GM23338 (cell line): Measurements from ENCODE around the gene LARGE1. TPM values are rescaled to one million over a fixed set of nuclear protein-coding genes. Genes with fewer than 3 reads are reported as not detected.

ENCODE experiments used
- ATAC-seq: fragments of 200-7000 bp; cut with Tn5 transposase; 3 replicates; pipeline ENCODE4 v1.9.1; 2020
- DNase-seq: peaks from one replicate; pipeline ENCODE4 v3.0.0-alpha.2; 2015; ENCODE audit warnings: low spot score
- H2AFZ ChIP-seq: fragments of 200-600 bp; sonication (generic); 2 replicates; pipeline ENCODE4 v1.8.0; 2016; ENCODE audit warnings: antibody characterized with exemption, mild to moderate bottlenecking, moderate library complexity
- H3F3A ChIP-seq: fragments of 200-600 bp; sonication (generic); replicated peaks from 2 replicates; pipeline ENCODE4 v1.8.0; 2017; ENCODE audit warnings: antibody characterized with exemption, mixed run types, low read depth
- H3K27ac ChIP-seq: fragments of 200-600 bp; sonication (generic); 2 replicates; pipeline ENCODE4 v1.6.1; 2016; ENCODE audit warnings: low read depth
- H3K27me3 ChIP-seq: fragments of 200-600 bp; sonication (generic); 2 replicates; pipeline ENCODE4 v1.8.0; 2016; ENCODE audit warnings: mild to moderate bottlenecking, mixed run types, moderate library complexity; ENCODE audit not compliant: insufficient read depth
- H3K36me3 ChIP-seq: fragments of 200-600 bp; sonication (generic); 2 replicates; pipeline ENCODE4 v1.8.0; 2016; ENCODE audit warnings: mild to moderate bottlenecking; ENCODE audit not compliant: insufficient read depth
- H3K4me1 ChIP-seq: fragments of 200-600 bp; sonication (generic); 2 replicates; pipeline ENCODE4 v1.8.0; 2016; ENCODE audit warnings: mild to moderate bottlenecking, moderate library complexity; ENCODE audit not compliant: insufficient read depth
- H3K4me2 ChIP-seq: fragments of 200-600 bp; sonication (generic); 2 replicates; pipeline ENCODE4 v1.7.1; 2017; ENCODE audit warnings: mixed run types
- H3K4me3 ChIP-seq: fragments of 200-600 bp; sonication (generic); 2 replicates; pipeline ENCODE4 v1.6.1; 2016; ENCODE audit warnings: mixed run types
- H3K79me2 ChIP-seq: fragments of 200-600 bp; sonication (generic); replicated peaks from 2 replicates; pipeline ENCODE4 v1.8.0; 2017; ENCODE audit warnings: mild to moderate bottlenecking; ENCODE audit not compliant: insufficient read depth
- H3K9me2 ChIP-seq: fragments of 200-600 bp; sonication (generic); 2 replicates; pipeline ENCODE4 v1.8.0; 2017; ENCODE audit not compliant: insufficient read depth
- H4K20me1 ChIP-seq: fragments of 200-600 bp; sonication (generic); replicated peaks from 2 replicates; pipeline ENCODE4 v1.8.0; 2017; ENCODE audit warnings: mild to moderate bottlenecking; ENCODE audit not compliant: insufficient read depth
- H3K27ac Mint-ChIP-seq: 2 replicates; pipeline ENCODE4 v1.8.0; 2020; ENCODE audit warnings: inconsistent platforms, mild to moderate bottlenecking, moderate library complexity, mixed read lengths
- H3K27me3 Mint-ChIP-seq: 3 replicates; pipeline ENCODE4 v1.8.0; 2022; ENCODE audit warnings: low read depth, mild to moderate bottlenecking, moderate library complexity, mixed read lengths, inconsistent platforms; ENCODE audit not compliant: insufficient read depth, poor library complexity
- H3K36me3 Mint-ChIP-seq: 3 replicates; pipeline ENCODE4 v1.8.0; 2021; ENCODE audit warnings: low read depth, mild to moderate bottlenecking, inconsistent platforms, moderate library complexity, mixed read lengths
- H3K4me1 Mint-ChIP-seq: 3 replicates; pipeline ENCODE4 v1.8.0; 2020; ENCODE audit warnings: mild to moderate bottlenecking, inconsistent platforms, mixed read lengths
- H3K4me3 Mint-ChIP-seq: 3 replicates; pipeline ENCODE4 v1.8.0; 2021; ENCODE audit warnings: moderate library complexity, mild to moderate bottlenecking, inconsistent platforms, mixed read lengths
- H3K9me3 Mint-ChIP-seq: 3 replicates; pipeline ENCODE4 v1.8.0; 2020; ENCODE audit warnings: moderate library complexity, mild to moderate bottlenecking, inconsistent platforms, mixed read lengths
- CTCF ChIP-seq, 2 experiments: fragments of 200-600 bp in 1 of 2; sonication (generic) in 1 of 2; conservative IDR thresholded peaks; 2 replicates each; pipeline versions ENCODE4 v1.5.1 to v1.6.1; 2016 to 2017; ENCODE audit warnings: antibody characterized with exemption in 2 of 2, low read depth in 2 of 2, mild to moderate bottlenecking in 2 of 2, moderate library complexity in 1 of 2
- EZH2 ChIP-seq: fragments of 200-600 bp; sonication (generic); IDR thresholded peaks from one replicate; pipeline ENCODE4 v1.8.0; 2017; ENCODE audit warnings: antibody characterized with exemption, mild to moderate bottlenecking, low read depth; ENCODE audit not compliant: unreplicated experiment
- NANOG ChIP-seq: IDR thresholded peaks from 2 replicates; pipeline ENCODE4 v1.6.1; 2016; ENCODE audit warnings: antibody characterized with exemption, borderline replicate concordance
- POLR2AphosphoS5 ChIP-seq: IDR thresholded peaks from 2 replicates; pipeline ENCODE4 v1.6.1; 2016; ENCODE audit warnings: antibody characterized with exemption, low read depth
- STAT1 ChIP-seq: IDR thresholded peaks from one replicate; pipeline ENCODE4 v1.6.1; 2016; ENCODE audit warnings: antibody characterized with exemption; ENCODE audit not compliant: unreplicated experiment
- ZNF114 ChIP-seq: fragments of 250-450 bp; sonication (Bioruptor Pico); IDR thresholded peaks from 2 replicates; pipeline ENCODE4 v1.5.0; 2020; ENCODE audit warnings: mild to moderate bottlenecking, moderate library complexity
- ZNF331 ChIP-seq: fragments of 250-450 bp; sonication (Bioruptor Pico); IDR thresholded peaks from 2 replicates; pipeline ENCODE4 v1.5.0; 2020; ENCODE audit warnings: low read depth, mild to moderate bottlenecking, moderate library complexity
- polyA plus RNA-seq: library from polyadenylated mRNA; unstranded; fragments of >200 nt; fragmentation: Nextera tagmentation; extraction: Ambion mirVana; gene quantifications from 2 replicates; pipeline ENCODE4 v1.2.1, GENCODE V29; 2016
- total RNA-seq: library from RNA; depleted of rRNA; stranded (reverse); fragments of >200 nt; shearing (Covaris generic); gene quantifications from 2 replicates; pipeline ENCODE4 v1.2.3, GENCODE V29; 2014
- TF ChIP-seq, protein P1 (sequence below): fragments of 250-450 bp; sonication (Bioruptor Pico); IDR thresholded peaks from 2 replicates; pipeline ENCODE4 v1.5.0; 2020; ENCODE audit warnings: mild to moderate bottlenecking, moderate library complexity
- TF ChIP-seq, protein P2 (sequence below): IDR thresholded peaks from 2 replicates; pipeline ENCODE4 v1.6.1; 2016; ENCODE audit warnings: antibody characterized with exemption

Gene LARGE1
- total and polyA plus RNA-seq, 2 experiments from 2014 or later, result 12.8 to 75.6 TPM

GRCh38 chr22:33324228-33324627 lies 596.0 kb downstream of the LARGE1 start:
- H3K4me3 ChIP-seq, result no peak overlapping the region
- Mint-ChIP-seq H3K27ac (no peak overlapping the region), H3K4me3 (no peak overlapping the region), H3K27me3 (peaks cover 2% of the 10 kb centered on the region), H3K4me1 (no peaks in the 10 kb centered on the region), H3K9me3 (no peaks in the 10 kb centered on the region), H3K36me3 (peaks cover 8% of the 10 kb centered on the region; the same call in 2 of the 3 replicates)
- H3F3A ChIP-seq, result no peaks in the 10 kb centered on the region
- ATAC-seq, result no peak
- H3K4me1 ChIP-seq, result no peaks in the 10 kb centered on the region
- no peaks in the 10 kb centered on the region for H3K9me2 ChIP-seq
- no peaks in the 10 kb centered on the region for H3K79me2 ChIP-seq
- no peak overlapping the region for H2AFZ ChIP-seq
- H3K27ac ChIP-seq, result no peak overlapping the region
- H3K27me3 ChIP-seq, result no peaks in the 10 kb centered on the region
- no peak for DNase-seq
- H3K36me3 ChIP-seq, result no peaks in the 10 kb centered on the region
- no peaks in the 10 kb centered on the region; the same call in 1 of the 2 replicates for H4K20me1 ChIP-seq
- TF ChIP-seq ZNF114 (CRISPR knock-in tag) (no peak), ZNF331 (no peak), CTCF (conservative IDR thresholded peaks at IDR 0.05; ENCODE audit: low read depth in 2 of 2) (no peak), NANOG (no peak), STAT1 (no peak), EZH2 (no peak), POLR2AphosphoS5 (no peak)
- TF ChIP-seq, protein P1, sequence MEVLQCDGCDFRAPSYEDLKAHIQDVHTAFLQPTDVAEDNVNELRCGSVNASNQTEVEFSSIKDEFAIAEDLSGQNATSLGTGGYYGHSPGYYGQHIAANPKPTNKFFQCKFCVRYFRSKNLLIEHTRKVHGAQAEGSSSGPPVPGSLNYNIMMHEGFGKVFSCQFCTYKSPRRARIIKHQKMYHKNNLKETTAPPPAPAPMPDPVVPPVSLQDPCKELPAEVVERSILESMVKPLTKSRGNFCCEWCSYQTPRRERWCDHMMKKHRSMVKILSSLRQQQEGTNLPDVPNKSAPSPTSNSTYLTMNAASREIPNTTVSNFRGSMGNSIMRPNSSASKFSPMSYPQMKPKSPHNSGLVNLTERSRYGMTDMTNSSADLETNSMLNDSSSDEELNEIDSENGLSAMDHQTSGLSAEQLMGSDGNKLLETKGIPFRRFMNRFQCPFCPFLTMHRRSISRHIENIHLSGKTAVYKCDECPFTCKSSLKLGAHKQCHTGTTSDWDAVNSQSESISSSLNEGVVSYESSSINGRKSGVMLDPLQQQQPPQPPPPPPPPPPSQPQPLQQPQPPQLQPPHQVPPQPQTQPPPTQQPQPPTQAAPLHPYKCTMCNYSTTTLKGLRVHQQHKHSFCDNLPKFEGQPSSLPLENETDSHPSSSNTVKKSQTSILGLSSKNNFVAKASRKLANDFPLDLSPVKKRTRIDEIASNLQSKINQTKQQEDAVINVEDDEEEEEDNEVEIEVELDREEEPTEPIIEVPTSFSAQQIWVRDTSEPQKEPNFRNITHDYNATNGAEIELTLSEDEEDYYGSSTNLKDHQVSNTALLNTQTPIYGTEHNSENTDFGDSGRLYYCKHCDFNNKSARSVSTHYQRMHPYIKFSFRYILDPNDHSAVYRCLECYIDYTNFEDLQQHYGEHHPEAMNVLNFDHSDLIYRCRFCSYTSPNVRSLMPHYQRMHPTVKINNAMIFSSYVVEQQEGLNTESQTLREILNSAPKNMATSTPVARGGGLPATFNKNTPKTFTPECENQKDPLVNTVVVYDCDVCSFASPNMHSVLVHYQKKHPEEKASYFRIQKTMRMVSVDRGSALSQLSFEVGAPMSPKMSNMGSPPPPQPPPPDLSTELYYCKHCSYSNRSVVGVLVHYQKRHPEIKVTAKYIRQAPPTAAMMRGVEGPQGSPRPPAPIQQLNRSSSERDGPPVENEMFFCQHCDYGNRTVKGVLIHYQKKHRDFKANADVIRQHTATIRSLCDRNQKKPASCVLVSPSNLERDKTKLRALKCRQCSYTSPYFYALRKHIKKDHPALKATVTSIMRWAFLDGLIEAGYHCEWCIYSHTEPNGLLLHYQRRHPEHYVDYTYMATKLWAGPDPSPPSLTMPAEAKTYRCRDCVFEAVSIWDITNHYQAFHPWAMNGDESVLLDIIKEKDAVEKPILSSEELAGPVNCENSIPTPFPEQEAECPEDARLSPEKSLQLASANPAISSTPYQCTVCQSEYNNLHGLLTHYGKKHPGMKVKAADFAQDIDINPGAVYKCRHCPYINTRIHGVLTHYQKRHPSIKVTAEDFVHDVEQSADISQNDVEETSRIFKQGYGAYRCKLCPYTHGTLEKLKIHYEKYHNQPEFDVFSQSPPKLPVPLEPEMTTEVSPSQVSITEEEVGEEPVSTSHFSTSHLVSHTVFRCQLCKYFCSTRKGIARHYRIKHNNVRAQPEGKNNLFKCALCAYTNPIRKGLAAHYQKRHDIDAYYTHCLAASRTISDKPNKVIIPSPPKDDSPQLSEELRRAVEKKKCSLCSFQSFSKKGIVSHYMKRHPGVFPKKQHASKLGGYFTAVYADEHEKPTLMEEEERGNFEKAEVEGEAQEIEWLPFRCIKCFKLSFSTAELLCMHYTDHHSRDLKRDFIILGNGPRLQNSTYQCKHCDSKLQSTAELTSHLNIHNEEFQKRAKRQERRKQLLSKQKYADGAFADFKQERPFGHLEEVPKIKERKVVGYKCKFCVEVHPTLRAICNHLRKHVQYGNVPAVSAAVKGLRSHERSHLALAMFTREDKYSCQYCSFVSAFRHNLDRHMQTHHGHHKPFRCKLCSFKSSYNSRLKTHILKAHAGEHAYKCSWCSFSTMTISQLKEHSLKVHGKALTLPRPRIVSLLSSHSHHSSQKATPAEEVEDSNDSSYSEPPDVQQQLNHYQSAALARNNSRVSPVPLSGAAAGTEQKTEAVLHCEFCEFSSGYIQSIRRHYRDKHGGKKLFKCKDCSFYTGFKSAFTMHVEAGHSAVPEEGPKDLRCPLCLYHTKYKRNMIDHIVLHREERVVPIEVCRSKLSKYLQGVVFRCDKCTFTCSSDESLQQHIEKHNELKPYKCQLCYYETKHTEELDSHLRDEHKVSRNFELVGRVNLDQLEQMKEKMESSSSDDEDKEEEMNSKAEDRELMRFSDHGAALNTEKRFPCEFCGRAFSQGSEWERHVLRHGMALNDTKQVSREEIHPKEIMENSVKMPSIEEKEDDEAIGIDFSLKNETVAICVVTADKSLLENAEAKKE, result no peak
- TF ChIP-seq, protein P2, sequence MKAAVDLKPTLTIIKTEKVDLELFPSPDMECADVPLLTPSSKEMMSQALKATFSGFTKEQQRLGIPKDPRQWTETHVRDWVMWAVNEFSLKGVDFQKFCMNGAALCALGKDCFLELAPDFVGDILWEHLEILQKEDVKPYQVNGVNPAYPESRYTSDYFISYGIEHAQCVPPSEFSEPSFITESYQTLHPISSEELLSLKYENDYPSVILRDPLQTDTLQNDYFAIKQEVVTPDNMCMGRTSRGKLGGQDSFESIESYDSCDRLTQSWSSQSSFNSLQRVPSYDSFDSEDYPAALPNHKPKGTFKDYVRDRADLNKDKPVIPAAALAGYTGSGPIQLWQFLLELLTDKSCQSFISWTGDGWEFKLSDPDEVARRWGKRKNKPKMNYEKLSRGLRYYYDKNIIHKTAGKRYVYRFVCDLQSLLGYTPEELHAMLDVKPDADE, result no peak
- H3K4me2 ChIP-seq, result no peak overlapping the region
